ENCODE measurements around the gene MGARP.

The MGARP gene

GRCh38 chr4:139221687-139222086, 58.3 kb downstream of the MGARP start:
- Histone ChIP-seq H3K4me2 (ENCODE audit: low read depth, low read length, poor library complexity, severe bottlenecking) (no peak overlapping the region), H3K9me2 (replicated peaks; ENCODE audit: low read depth, low read length) (no peaks in the 10 kb centered on the region), H4K20me1 (ENCODE audit: insufficient read depth, low read length, poor library complexity, severe bottlenecking) (no peaks in the 10 kb centered on the region), H3F3A (ENCODE audit: low read depth) (no peaks in the 10 kb centered on the region), H3K4me1 (ENCODE audit: insufficient read depth, low read length, poor library complexity, severe bottlenecking) (peaks cover 11% of the 10 kb centered on the region), H3K4me3 (ENCODE audit: low read length, poor library complexity, severe bottlenecking) (no peak overlapping the region), H3K9ac (ENCODE audit: low read depth, low read length, poor library complexity, severe bottlenecking) (no peak overlapping the region), H3K79me2 (ENCODE audit: insufficient read depth, low read length) (no peaks in the 10 kb centered on the region), H3K9me3 (ENCODE audit: insufficient read depth, low read depth, low read length) (no peaks in the 10 kb centered on the region), H3K27me3 (ENCODE audit: insufficient read depth, low read length, poor library complexity, severe bottlenecking) (no peaks in the 10 kb centered on the region), H2AFZ (ENCODE audit: low read length) (no peak overlapping the region), H3K36me3 (ENCODE audit: insufficient read depth, low read length) (no peaks in the 10 kb centered on the region)
- no peak for TF ChIP-seq EZH2phosphoT487 (IDR thresholded peaks at IDR 0.05; ENCODE audit: borderline replicate concordance)
- TF ChIP-seq CTCF (conservative IDR thresholded peaks at IDR 0.05; ENCODE audit: low read length) = no peak

- Histone ChIP-seq H3K4me3 (ENCODE audit: low read length, poor library complexity, severe bottlenecking) (no peak overlapping the region), H3F3A (ENCODE audit: low read depth) (no peaks in the 10 kb centered on the region), H3K79me2 (ENCODE audit: insufficient read depth, low read length) (no peaks in the 10 kb centered on the region), H3K36me3 (ENCODE audit: insufficient read depth, low read length) (no peaks in the 10 kb centered on the region), H3K27me3 (ENCODE audit: insufficient read depth, low read length, poor library complexity, severe bottlenecking) (no peaks in the 10 kb centered on the region), H3K4me1 (ENCODE audit: insufficient read depth, low read length, poor library complexity, severe bottlenecking) (peaks cover 13% of the 10 kb centered on the region), H3K9me3 (ENCODE audit: insufficient read depth, low read depth, low read length) (no peaks in the 10 kb centered on the region), H4K20me1 (ENCODE audit: insufficient read depth, low read length, poor library complexity, severe bottlenecking) (no peaks in the 10 kb centered on the region), H2AFZ (ENCODE audit: low read length) (no peak overlapping the region), H3K4me2 (ENCODE audit: low read depth, low read length, poor library complexity, severe bottlenecking) (no peak overlapping the region), H3K9ac (ENCODE audit: low read depth, low read length, poor library complexity, severe bottlenecking) (no peak overlapping the region), H3K9me2 (replicated peaks; ENCODE audit: low read depth, low read length) (no peaks in the 10 kb centered on the region)
- TF ChIP-seq EZH2phosphoT487 (IDR thresholded peaks at IDR 0.05; ENCODE audit: borderline replicate concordance) (no peak), CTCF (conservative IDR thresholded peaks at IDR 0.05; ENCODE audit: low read length) (no peak)
Measured at GRCh38 chr4:139219450-139220055, 60.5 kb downstream of the MGARP start.

Measured in Loucy (cell line).